ENCODE data around the gene IL17RD. TPM values are rescaled to one million over a fixed set of nuclear protein-coding genes. Genes with fewer than 3 reads are reported as not detected.

Gene IL17RD
- total and polyA plus RNA-seq, 10 of the 15 experiments (the other 5 are each of a cell fraction or from before 2014, with no cell fraction given), result 0.01 to 0.08 (median 0.04) TPM; not detected in 3

- TF ChIP-seq CUX1 (IDR thresholded peaks at IDR 0.05; ENCODE audit: insufficient replicate concordance, low read depth, low read length), result no peak
- no peak for TF ChIP-seq SP1 (IDR thresholded peaks at IDR 0.05; ENCODE audit: low read depth, low read length)
These were observed 107.8 kb downstream of the IL17RD start (continued) for GRCh38 chr3:57057351-57057750.

- ChIA-PET RAD21 (ENCODE audit: unreplicated experiment) (no interaction called here), SMC1A (ENCODE audit: uncharacterized antibody, unreplicated experiment) (no interaction called here), POLR2A (no interaction called here), CTCF (no interaction called here)
- Histone ChIP-seq H3K9me3 (replicated peaks; ENCODE audit: control insufficient read depth, insufficient read depth, low read length) (no peaks in the 10 kb centered on the region), H3K36me3 (ENCODE audit: control insufficient read depth in 2 of 2, insufficient read depth in 2 of 2, low read length in 1 of 2) (no peaks in the 10 kb centered on the region), H3K27me3 (replicated peaks in 1 of 2; ENCODE audit: control insufficient read depth in 2 of 2, insufficient read depth in 2 of 2, low read length in 1 of 2) (no peaks in the 10 kb centered on the region), H3K4me1 (ENCODE audit: control insufficient read depth, insufficient read depth, low read length) (no peaks in the 10 kb centered on the region; the same call in 1 of the 2 replicates), H3K4me2 (ENCODE audit: control insufficient read depth, insufficient read depth) (no peak overlapping the region), H2AFZ (ENCODE audit: control insufficient read depth, low read depth, low read length) (no peak overlapping the region), H4K20me1 (ENCODE audit: control insufficient read depth, insufficient read depth) (no peaks in the 10 kb centered on the region), H3K9ac (ENCODE audit: control insufficient read depth, insufficient read depth, low read length) (no peak overlapping the region), H3K4me3 (no peak overlapping the region), H3K79me2 (ENCODE audit: control insufficient read depth, insufficient read depth, low read length) (no peaks in the 10 kb centered on the region), H3K27ac (ENCODE audit: control insufficient read depth, insufficient read depth) (no peak overlapping the region)
- no peak for DNase-seq (ENCODE audit: low read depth, low spot score)
- no TSS peak for BruUV-seq (replicated peaks)
- TF ChIP-seq E2F4 (IDR thresholded peaks at IDR 0.05; ENCODE audit: low read depth, low read length), result no peak
- intact Hi-C loops (cut with micrococcal nuclease; ENCODE audit: unreplicated experiment), result no loop called here
- FAIRE-seq, result no peak
- WGBS (ENCODE audit: insufficient coverage, insufficient replicate concordance, low lambda C conversion rate, missing lambda C conversion rate), result 62% methylated on average over 6 of the region's 6 CpGs
- no peak for ATAC-seq
- in situ Hi-C loops (cut with MboI), result no loop called here
These were observed 112.0 kb downstream of the IL17RD start for GRCh38 chr3:57053122-57053521.

Data from GM12878 (cell line).